ENCODE data around the gene FKBP1C.

- TF ChIP-seq CTCF (IDR thresholded peaks at IDR 0.05) (no peak), EZH2 (IDR thresholded peaks at IDR 0.05) (no peak)
These were observed 25.1 kb downstream of the FKBP1C start for GRCh38 chr6:63236398-63236817.

All from neural progenitor cell (in vitro differentiated cells).